Measurements from ENCODE around the gene RPS19BP1. TPM values are rescaled to one million over a fixed set of nuclear protein-coding genes. Genes with fewer than 3 reads are reported as not detected.

The RPS19BP1 gene
- total RNA-seq, 1 experiment from 2014 or later: 97.2 TPM

DNA sequence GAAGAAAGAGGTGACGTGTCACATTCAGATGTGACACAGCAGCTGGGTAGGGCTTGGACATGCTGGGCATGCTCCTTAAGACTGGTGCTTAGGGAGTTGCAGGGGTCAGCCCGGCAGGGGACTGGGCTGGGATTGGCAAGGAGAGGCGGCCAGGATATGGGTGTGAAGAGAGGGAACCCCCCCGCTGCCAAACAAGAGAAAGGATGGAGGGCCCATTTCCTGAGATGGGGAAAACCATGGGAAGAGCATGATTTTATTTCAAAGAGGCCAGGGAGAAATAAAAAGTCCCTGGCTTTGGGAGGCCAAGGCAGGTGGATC is 6.9 kb downstream of the RPS19BP1 start:
- no peak overlapping the region for H3K4me3 ChIP-seq (ENCODE audit: low read depth, low read length, poor library complexity, severe bottlenecking)
- ChIA-PET POLR2A (ENCODE audit: low non-redundant PET) (interaction anchor here (0.8 kb wide), 1 partner anchor 209 kb away, joined by 3 read pairs; no protein-coding TSS in a partner anchor), CTCF (no interaction called here)
- BruUV-seq (replicated peaks): no TSS peak
- no peaks in the 10 kb centered on the region for H3K9me3 ChIP-seq (ENCODE audit: low read depth, low read length, poor library complexity, severe bottlenecking)
- H3K4me1 ChIP-seq (ENCODE audit: insufficient read depth, low read length, poor library complexity, severe bottlenecking): peaks cover 35% of the 10 kb centered on the region
- TF ChIP-seq, protein P1, sequence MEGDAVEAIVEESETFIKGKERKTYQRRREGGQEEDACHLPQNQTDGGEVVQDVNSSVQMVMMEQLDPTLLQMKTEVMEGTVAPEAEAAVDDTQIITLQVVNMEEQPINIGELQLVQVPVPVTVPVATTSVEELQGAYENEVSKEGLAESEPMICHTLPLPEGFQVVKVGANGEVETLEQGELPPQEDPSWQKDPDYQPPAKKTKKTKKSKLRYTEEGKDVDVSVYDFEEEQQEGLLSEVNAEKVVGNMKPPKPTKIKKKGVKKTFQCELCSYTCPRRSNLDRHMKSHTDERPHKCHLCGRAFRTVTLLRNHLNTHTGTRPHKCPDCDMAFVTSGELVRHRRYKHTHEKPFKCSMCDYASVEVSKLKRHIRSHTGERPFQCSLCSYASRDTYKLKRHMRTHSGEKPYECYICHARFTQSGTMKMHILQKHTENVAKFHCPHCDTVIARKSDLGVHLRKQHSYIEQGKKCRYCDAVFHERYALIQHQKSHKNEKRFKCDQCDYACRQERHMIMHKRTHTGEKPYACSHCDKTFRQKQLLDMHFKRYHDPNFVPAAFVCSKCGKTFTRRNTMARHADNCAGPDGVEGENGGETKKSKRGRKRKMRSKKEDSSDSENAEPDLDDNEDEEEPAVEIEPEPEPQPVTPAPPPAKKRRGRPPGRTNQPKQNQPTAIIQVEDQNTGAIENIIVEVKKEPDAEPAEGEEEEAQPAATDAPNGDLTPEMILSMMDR (conservative IDR thresholded peaks at IDR 0.05; ENCODE audit: low read depth, low read length): no peak
- TF ChIP-seq EZH2 (IDR thresholded peaks at IDR 0.05; ENCODE audit: borderline replicate concordance, low read depth, low read length, poor library complexity, severe bottlenecking): no peak
- DNase-seq (ENCODE audit: low spot score): no peak
- intact Hi-C loops (cut with micrococcal nuclease; ENCODE audit: unreplicated experiment): loop anchor here (5.0 to 10.0 kb wide), 2 partner anchors 131 to 208 kb away; partner anchors contain the start of genes RPL3 and TAB1
- H3K27me3 ChIP-seq (replicated peaks; ENCODE audit: insufficient read depth, low read depth, low read length, poor library complexity): no peaks in the 10 kb centered on the region
- peak overlapping the region; percentile 30 for H3K27ac ChIP-seq (ENCODE audit: low read depth, low read length, poor library complexity, severe bottlenecking)
- peaks cover 66% of the 10 kb centered on the region for H3K36me3 ChIP-seq (ENCODE audit: insufficient read depth, low read length, poor library complexity, severe bottlenecking)

DNA sequence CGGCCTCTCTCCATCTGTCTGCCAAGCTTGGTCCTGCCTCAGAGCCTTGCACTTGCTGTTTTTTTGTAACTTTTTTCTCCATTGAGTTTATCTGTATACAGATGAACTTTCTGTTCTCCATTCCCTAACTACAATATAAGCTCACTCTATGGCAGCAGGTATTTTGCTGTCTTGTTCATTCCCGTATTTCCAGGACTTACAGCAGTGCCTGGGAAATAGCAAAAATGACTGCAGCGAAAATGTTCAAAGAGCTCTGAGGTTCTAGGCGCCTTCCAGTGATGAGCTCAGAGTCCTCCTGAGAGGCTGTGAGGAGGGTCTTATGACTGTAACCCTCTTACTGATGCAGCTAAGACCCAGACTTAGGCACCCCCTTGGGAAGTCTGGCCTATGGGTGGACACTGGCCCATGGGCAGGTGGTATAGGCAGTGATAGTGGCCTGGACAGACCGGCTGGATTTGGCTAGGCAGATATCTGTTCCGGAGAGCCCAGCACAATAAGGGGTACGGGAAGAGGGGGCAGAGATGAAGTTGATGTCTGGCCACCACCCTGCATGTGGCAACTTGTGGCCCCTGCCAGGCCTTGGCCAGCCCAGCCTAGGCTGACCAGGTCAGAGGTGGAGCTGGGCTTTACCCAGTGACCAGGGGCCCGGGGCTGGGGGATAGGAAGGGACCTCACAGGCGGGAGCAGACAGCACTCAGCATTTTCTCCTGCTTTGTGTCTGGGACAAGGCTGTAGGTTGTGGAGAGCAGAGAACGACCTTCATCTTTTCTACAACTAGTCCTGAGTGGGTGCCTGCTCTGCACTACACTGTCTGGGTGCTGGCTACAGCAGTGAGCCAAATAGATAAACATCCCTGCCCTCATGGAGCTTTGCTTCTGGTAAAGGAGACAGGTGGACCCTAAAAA is 7.5 kb downstream of the RPS19BP1 start:
- POLR2A ChIA-PET (ENCODE audit: low non-redundant PET): interaction anchor here (0.8 to 1.3 kb wide), 3 partner anchors 10 to 208 kb away, joined by 3 to 4 read pairs (median 3); partner anchors contain the start of gene RPL3
- intact Hi-C loops (cut with micrococcal nuclease; ENCODE audit: unreplicated experiment): loop anchor here (5.0 to 10.0 kb wide), 2 partner anchors 130 to 208 kb away; partner anchors contain the start of genes RPL3 and TAB1
- peaks cover 31% of the 10 kb centered on the region for H3K4me1 ChIP-seq (ENCODE audit: insufficient read depth, low read length, poor library complexity, severe bottlenecking)
- no peak overlapping the region for H3K4me3 ChIP-seq (ENCODE audit: low read depth, low read length, poor library complexity, severe bottlenecking)
- H3K9me3 ChIP-seq (ENCODE audit: low read depth, low read length, poor library complexity, severe bottlenecking): no peaks in the 10 kb centered on the region
- BruUV-seq (replicated peaks): no TSS peak
- TF ChIP-seq, protein P1 (conservative IDR thresholded peaks at IDR 0.05; ENCODE audit: low read depth, low read length): no peak
- TF ChIP-seq EZH2 (IDR thresholded peaks at IDR 0.05; ENCODE audit: borderline replicate concordance, low read depth, low read length, poor library complexity, severe bottlenecking): no peak
- H3K27ac ChIP-seq (ENCODE audit: low read depth, low read length, poor library complexity, severe bottlenecking): peak overlapping the region; percentile 30
- DNase-seq (ENCODE audit: low spot score): no peak
- peaks cover 65% of the 10 kb centered on the region for H3K36me3 ChIP-seq (ENCODE audit: insufficient read depth, low read length, poor library complexity, severe bottlenecking)
- CTCF ChIA-PET: interaction anchor here (1.2 kb wide), 1 partner anchor 519 kb away, joined by 4 read pairs; no protein-coding TSS in a partner anchor
- no peaks in the 10 kb centered on the region for H3K27me3 ChIP-seq (replicated peaks; ENCODE audit: insufficient read depth, low read depth, low read length, poor library complexity)

GRCh38 chr22:39524089-39524752 is 8.3 kb downstream of the RPS19BP1 start:
- intact Hi-C loops (cut with micrococcal nuclease; ENCODE audit: unreplicated experiment): loop anchor here (10.0 kb wide), 1 partner anchor 129 kb away; the partner anchor contains the start of gene TAB1
- no peaks in the 10 kb centered on the region for H3K9me3 ChIP-seq (ENCODE audit: low read depth, low read length, poor library complexity, severe bottlenecking)
- DNase-seq (ENCODE audit: low spot score): no peak
- H3K36me3 ChIP-seq (ENCODE audit: insufficient read depth, low read length, poor library complexity, severe bottlenecking): peaks cover 57% of the 10 kb centered on the region
- peak overlapping the region; percentile 30 for H3K27ac ChIP-seq (ENCODE audit: low read depth, low read length, poor library complexity, severe bottlenecking)
- no peak for TF ChIP-seq EZH2 (IDR thresholded peaks at IDR 0.05; ENCODE audit: borderline replicate concordance, low read depth, low read length, poor library complexity, severe bottlenecking)
- TF ChIP-seq, protein P1 (conservative IDR thresholded peaks at IDR 0.05; ENCODE audit: low read depth, low read length): no peak
- no peaks in the 10 kb centered on the region for H3K27me3 ChIP-seq (replicated peaks; ENCODE audit: insufficient read depth, low read depth, low read length, poor library complexity)
- H3K4me3 ChIP-seq (ENCODE audit: low read depth, low read length, poor library complexity, severe bottlenecking): peak overlapping the region; percentile 97
- peaks cover 24% of the 10 kb centered on the region for H3K4me1 ChIP-seq (ENCODE audit: insufficient read depth, low read length, poor library complexity, severe bottlenecking)
- POLR2A ChIA-PET (ENCODE audit: low non-redundant PET): interaction anchor here (0.5 to 1.3 kb wide), 7 partner anchors 10 to 970 kb away, joined by 3 to 17 read pairs (median 4); partner anchors contain the start of gene RPL3
- BruUV-seq (replicated peaks): no TSS peak
- CTCF ChIA-PET: interaction anchor here (1.2 kb wide), 1 partner anchor 520 kb away, joined by 4 read pairs; no protein-coding TSS in a partner anchor
